Bronchial smooth muscle cell (primary cell): ENCODE results near the gene ELL. TPM values are rescaled to one million over a fixed set of nuclear protein-coding genes. Genes with fewer than 3 reads are reported as not detected.

Experiments used
- total RNA-seq: library from RNA; depleted of rRNA; stranded (reverse); fragments of >200 nt; gene quantifications from 2 replicates; pipeline ENCODE4 v1.2.1, GENCODE V29; 2014

Gene ELL
- 13.1 and 13.7 TPM in 2 replicates for total RNA-seq

DNA sequence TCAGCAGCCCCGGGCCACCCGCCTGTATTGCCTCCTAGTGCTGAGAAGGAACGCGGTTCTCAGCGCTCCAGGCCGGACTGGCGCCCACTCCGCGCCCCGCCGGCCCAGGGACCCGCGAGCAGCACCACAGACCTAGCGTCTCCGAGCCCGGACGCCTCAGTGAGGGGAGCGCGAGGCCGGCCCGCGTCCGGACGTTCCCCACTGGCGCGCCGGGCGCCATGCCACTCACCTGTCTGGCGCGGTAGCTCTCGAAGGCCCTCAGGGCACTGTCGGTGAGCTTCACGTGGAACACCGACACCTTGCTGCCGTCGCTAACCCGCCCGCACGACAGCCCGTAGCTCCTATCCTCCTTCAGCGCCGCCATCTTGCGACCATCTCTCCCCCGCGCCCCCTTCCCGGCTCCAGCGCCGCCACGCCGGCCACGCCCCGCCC is at the start of gene ELL:
Gene ELL, minus strand, starts transcription at position 379 of the 432 bp plus-strand sequence. Its CDS starts 15 bp downstream, at position 364.

DNA sequence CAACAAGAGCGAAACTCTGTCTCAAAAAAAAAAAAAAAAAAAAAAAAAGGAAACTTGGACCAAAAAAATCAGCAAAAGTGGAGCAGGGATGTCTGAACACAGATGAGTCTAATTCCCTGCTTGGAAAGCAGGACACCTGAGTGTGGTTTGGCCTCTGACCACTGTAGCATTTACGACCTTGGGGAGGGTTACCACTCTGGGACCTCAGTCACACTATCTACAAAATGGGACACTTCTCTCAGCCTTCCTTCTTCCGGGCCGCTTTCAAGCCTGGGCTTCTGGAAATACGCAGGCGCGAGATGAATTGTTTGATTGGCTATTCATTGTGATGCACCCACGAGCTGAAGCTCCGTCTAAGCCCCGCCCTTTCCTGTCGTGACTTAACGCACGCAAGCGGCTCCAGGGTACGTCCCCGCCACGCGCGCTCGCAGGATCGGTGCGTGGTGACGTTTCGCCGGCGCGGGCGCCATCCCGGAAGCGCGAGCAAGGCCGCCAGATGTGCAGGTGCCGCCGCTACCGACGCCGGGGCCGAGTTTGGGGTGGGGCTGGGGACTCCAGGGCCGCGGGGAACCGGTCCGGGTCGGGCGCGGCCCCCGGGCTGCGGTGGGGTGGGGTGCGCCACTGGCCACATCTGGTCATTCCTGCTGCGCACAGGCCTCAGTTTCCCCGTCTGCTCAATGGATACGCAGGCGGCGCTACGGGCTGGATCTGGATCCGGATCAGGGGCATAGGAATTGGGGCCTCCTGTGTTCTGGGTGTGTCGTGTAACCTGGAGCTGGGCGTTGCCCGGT is 35.7 kb upstream of the ELL start, which contains the start of gene KXD1:
Gene KXD1, plus strand, starts transcription at position 460 of the 791 bp plus-strand sequence. CDS start 4,187 bp downstream, outside the sequence.

DNA sequence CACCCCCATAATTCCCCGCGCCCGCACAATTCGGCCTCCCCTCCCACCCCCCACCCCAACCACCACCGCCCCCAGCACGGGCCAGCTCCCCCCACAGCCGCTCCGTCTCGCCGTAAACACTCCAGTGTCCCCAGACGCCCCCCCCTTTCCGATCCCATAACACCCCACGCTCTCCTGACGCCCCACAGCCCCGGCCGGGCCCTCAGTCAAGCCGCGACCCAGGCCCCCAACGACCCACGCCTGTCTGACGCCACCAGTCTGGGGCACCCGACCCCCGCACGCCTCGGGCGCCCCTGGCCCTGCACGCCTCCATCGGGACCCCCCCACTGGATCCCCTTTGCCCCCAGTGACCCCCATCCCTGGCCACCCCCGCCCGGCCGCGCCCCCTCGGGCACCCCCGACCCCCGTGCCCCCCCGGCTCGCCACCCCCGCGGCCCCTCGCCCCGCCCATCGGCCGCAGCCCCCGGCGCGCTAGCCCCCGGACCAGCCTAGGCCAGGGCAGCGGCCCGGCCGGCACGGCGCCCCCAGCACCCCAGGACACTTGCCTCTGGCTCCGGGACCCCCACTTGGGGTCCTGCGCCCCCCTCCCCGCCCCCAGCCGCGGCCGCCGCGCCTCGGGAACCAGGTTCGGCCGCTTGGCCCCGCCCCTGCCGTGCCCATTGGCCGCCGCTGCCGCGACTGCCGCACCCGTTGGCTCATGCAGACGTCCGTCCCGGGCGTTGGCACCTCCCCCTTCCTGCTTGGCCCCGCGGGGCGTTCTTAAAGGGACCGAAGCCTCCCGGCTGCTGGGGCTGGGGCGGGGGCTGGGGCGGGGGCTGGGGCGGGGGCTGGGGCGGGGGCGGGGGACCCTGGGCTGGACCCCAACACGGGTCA is 21.3 kb upstream of the ELL start, which contains the start of gene FKBP8:
Gene FKBP8, minus strand, starts transcription at position 633 of the 873 bp plus-strand sequence. CDS start 1,603 bp downstream, outside the sequence.

DNA sequence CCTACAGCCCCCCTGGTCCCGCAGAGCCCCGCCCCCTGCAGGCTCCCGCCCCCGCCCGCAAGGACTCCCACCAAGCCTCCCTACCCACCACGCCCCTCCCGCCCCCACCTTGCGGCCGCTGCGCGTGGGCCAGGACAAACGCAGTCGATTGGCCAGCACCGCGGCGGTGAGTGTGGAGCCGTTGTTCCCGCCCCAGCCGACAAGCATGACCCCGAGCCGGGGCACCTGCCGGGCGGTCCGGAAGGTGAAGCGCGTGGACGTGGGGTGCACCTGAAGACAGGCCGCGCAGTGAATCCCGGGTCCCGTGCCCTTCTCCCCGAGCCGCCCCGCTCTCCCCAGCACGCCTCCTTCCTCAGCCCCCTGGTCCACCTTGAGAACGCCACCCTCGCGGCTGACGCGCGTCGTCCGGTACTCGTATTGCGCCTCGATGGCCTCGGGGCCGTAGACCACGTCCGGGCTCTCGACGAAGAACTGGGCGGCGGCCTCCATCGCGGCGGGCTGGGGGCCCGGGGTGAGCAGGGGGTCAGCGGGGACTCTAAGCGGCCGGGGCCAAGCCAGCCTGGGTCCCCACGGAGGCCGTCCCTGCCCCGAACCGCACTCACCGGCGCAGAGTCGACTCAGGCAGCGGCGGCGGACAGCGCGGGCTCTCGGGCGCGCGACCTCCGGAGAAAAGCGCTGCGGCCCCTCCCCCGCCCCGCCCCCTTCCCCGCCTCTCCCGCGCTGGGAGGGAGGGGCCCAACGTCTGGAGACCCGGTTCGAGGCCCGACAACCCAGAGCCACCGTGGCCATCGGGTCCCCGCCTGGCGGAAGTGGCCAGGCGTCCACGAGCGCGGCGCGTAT is 84.2 kb downstream of the ELL start, which contains the start of gene ISYNA1:
Gene ISYNA1, minus strand, starts transcription at position 643 of the 840 bp plus-strand sequence. Its CDS starts 154 bp downstream, at position 489.

DNA sequence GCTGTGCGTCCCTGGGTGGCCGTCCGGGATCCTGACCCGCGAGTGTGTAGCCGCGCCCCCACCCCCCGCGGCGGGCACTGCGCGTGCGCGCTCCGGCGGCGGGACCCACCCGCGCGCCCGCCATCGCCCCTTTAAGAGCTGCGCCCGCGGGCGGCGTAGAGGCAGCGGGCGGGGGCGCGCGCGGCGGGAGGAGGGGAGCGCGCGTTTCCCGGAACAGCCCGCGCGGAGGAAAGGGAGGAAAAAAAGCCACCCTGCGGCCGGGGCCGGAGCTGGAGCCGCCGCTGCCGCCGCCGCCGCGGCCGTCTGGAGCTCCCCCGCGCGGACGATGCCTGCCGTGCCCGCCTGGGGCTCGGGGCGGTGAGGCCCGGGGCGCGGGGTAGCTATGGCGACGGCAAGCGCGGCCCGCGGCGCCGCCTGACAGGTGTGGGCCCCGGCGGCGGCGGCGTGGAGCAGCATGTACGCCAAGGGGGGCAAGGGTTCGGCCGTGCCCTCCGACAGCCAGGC is 102.6 kb downstream of the ELL start, which contains the start of gene SSBP4:
Gene SSBP4, plus strand, starts transcription at position 204 of the 504 bp plus-strand sequence. Its CDS starts 251 bp downstream, at position 455.

DNA sequence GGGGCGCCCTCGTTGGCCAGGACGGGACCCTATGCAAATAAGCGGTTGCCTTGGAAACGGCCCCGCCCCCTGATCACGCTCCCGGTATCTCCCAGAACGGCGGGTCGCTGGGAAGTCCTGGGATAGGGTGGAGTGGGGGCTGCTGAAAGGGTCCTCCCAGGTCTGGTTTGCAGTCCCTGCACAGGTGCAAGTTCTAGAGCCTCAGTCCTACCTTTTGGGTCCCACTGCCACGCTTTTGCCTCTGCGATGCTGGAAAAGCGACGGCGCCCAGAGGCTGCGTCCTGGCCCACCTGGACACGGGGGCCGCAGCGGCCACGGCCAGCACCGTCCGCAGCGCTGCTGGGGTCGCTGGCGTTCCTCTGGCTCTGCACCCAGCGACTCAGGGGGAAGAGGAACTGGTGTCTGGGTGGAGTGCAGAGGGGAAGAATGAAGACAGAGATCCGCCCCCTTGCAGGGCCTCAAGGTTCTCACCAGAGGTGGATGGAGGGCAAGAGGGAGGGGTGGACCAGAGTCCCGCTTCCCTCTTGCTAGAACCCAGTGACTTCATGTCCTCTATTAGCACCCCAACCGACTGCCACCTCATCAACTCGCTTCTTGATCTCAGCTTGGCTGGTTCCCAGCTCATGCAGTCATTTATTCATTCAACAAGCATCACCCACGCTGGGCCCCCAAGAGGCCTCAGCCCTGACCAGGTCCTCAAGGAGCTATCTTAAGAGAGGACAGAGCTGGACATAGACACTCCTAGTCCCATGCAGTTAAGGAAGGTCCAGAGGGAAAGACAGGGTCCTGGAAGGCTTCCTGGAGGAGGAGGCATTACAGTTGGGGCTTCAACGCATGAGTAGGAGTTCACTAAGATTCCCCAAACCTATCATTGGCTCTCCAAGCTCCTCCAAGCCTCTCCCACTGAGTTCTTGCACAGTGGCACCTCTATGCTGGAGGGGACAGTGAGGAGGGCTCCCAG is 124.3 kb downstream of the ELL start, which contains the start of gene LRRC25:
Gene LRRC25, minus strand, starts transcription at position 381 of the 961 bp plus-strand sequence. CDS start 659 bp downstream, outside the sequence.

Other genes starting within 250 kb of the ELL start
- gene IQCN, start 247.6 kb downstream of the ELL start, total RNA-seq = 0.43 and 0.63 TPM in 2 replicates
- gene JUND, start 240.4 kb downstream of the ELL start, total RNA-seq = 71.4 and 107 TPM in 2 replicates
- 59.2 and 128 TPM in 2 replicates for gene LSM4, start 199.0 kb downstream of the ELL start, total RNA-seq
- gene PGPEP1, start 181.5 kb downstream of the ELL start, total RNA-seq = 42.6 and 66.2 TPM in 2 replicates
- 33.8 and 41.9 TPM in 2 replicates for gene GDF15, start 135.9 kb downstream of the ELL start, total RNA-seq
- 0.16 and 0.34 TPM in 2 replicates for gene LRRC25, start 124.4 kb downstream of the ELL start, total RNA-seq
- gene SSBP4, start 102.7 kb downstream of the ELL start, total RNA-seq = 31.8 and 40.5 TPM in 2 replicates
- gene ISYNA1, start 83.9 kb downstream of the ELL start, total RNA-seq = 13.8 and 18.4 TPM in 2 replicates
- 278 and 286 TPM in 2 replicates for gene FKBP8, start 21.5 kb upstream of the ELL start, total RNA-seq
- gene KXD1, start 35.8 kb upstream of the ELL start, total RNA-seq = 46.8 and 48.9 TPM in 2 replicates
- 878 and 1,590 TPM in 2 replicates for gene UBA52, start 49.8 kb upstream of the ELL start, total RNA-seq
- 57.2 and 69.6 TPM in 2 replicates for gene REX1BD, start 66.7 kb upstream of the ELL start, total RNA-seq
- 92.0 and 110 TPM in 2 replicates for gene CRLF1, start 84.7 kb upstream of the ELL start, total RNA-seq
- 2.2 and 5.0 TPM in 2 replicates for gene TMEM59L, start 90.8 kb upstream of the ELL start, total RNA-seq
- 5.5 and 12.2 TPM in 2 replicates for gene KLHL26, start 115.0 kb upstream of the ELL start, total RNA-seq
- gene CRTC1, start 161.6 kb upstream of the ELL start, total RNA-seq = 2.1 and 2.5 TPM in 2 replicates